Fibroblast of lung (primary cell): ENCODE results near the gene C2CD4A.

ENCODE experiments used
- EZH2 ChIP-seq: IDR thresholded peaks from 2 replicates; pipeline ENCODE4 v1.5.1; 2012; ENCODE audit warnings: low read length, control low read depth, mild to moderate bottlenecking; ENCODE audit errors: missing control alignments
- TF ChIP-seq, protein P1 (sequence below), 2 donors: IDR thresholded peaks in 1 of 2; conservative IDR thresholded peaks in 1 of 2; 1 replicate in 1 of 2; 2 replicates in 1 of 2; pipeline ENCODE4 v1.5.1; 2011 to 2012; ENCODE audit warnings: low read length in 2 of 2, control low read depth in 1 of 2, inconsistent platforms in 1 of 2, low read depth in 1 of 2, mild to moderate bottlenecking in 1 of 2

DNA sequence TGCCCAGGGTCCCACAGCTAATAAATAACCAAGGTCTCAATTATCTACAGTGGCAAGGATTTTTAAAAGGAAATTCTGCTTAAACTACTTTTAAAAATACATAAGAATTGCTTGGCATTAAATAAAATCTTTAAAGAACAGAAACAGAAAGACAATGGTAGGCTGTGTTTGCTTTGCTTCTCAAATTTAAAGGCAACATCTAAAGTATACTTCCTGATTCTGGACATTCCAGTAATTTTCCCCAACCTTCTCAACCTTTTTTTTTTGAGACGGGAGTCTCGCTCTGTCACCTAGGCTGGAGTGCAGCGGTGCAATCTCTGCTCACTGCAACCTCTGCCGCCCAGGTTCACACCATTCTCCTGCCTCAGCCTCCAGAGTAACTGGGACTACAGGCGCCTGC is 11.8 kb upstream of the C2CD4A start:
- TF ChIP-seq, protein P1, sequence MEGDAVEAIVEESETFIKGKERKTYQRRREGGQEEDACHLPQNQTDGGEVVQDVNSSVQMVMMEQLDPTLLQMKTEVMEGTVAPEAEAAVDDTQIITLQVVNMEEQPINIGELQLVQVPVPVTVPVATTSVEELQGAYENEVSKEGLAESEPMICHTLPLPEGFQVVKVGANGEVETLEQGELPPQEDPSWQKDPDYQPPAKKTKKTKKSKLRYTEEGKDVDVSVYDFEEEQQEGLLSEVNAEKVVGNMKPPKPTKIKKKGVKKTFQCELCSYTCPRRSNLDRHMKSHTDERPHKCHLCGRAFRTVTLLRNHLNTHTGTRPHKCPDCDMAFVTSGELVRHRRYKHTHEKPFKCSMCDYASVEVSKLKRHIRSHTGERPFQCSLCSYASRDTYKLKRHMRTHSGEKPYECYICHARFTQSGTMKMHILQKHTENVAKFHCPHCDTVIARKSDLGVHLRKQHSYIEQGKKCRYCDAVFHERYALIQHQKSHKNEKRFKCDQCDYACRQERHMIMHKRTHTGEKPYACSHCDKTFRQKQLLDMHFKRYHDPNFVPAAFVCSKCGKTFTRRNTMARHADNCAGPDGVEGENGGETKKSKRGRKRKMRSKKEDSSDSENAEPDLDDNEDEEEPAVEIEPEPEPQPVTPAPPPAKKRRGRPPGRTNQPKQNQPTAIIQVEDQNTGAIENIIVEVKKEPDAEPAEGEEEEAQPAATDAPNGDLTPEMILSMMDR (conservative IDR thresholded peaks at IDR 0.05 in 1 of 2, IDR thresholded peaks at IDR 0.05 in 1 of 2; ENCODE audit: low read depth in 1 of 2, low read length in 2 of 2) = no peak
- TF ChIP-seq EZH2 = no peak
